Stimulated activated CD8-positive, alpha-beta memory T cell treated with anti-CD3 and anti-CD28 coated beads, Interleukin-4, amount 100 ng/mL, for 1 hour (primary cell): Measurements from ENCODE around the gene SMCO2.

Experiments used
- DNase-seq, 2 donors: peaks; one replicate each; pipeline ENCODE4 v3.0.0-alpha.2; 2020; ENCODE audit warnings: low read depth in 2 of 2, low spot score in 1 of 2

The SMCO2 gene

DNA sequence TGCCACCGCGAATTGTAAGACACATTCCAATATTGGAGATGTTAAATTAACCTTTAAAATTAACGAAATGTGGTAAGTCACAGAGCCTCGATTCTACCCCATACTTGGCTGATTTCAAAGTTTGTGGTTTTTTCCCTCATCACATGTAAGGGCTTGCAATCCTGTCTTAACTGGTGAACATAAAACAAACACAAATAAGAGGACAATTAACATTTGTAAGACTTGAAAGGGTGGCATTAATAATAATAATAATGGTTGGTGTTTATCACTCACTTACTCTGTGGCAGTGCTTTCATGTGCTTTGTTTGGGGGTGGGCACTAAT, 104.1 kb downstream of the SMCO2 start:
- no peak for DNase-seq

DNA sequence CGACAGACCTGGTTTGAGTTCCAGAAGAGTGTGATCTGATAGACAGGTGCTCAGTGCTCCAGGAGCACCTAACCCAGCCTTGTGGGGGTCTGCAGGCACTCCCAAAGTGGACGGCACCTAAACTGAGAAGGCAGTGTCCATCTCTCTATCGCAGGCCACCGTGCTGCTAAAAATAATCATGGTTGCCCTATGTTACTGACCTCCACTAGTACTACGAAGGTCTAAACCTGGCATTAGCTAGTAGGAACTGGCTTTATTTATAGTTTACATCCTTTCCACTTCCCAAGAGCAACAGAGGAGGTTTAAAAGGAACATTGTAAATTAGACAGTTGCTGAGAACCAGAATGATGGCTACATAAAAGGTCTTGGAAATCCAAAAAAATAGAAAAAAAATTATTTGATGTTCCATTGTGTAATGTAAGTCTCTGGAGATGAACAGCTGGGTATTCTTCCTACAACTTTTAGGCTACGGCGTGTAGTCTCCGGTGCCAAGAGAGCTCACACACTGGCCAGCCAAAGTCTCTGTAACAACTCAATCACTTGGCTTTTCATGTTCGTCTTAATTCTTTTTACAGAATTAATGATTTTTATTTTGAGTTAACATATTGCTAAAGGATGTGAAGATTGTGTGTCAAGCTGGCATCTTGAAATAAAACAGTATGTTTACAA, 104.8 kb downstream of the SMCO2 start:
- no peak for DNase-seq
